ENCODE measurements around the gene CRISP2.

The CRISP2 gene

GRCh38 chr6:49713346-49713745 lies at the start of gene CRISP2:
Gene CRISP2, minus strand, starts transcription at chr6:49713543. Its CDS starts 4,347 bp downstream, at chr6:49709196.
- TF ChIP-seq, protein P1, sequence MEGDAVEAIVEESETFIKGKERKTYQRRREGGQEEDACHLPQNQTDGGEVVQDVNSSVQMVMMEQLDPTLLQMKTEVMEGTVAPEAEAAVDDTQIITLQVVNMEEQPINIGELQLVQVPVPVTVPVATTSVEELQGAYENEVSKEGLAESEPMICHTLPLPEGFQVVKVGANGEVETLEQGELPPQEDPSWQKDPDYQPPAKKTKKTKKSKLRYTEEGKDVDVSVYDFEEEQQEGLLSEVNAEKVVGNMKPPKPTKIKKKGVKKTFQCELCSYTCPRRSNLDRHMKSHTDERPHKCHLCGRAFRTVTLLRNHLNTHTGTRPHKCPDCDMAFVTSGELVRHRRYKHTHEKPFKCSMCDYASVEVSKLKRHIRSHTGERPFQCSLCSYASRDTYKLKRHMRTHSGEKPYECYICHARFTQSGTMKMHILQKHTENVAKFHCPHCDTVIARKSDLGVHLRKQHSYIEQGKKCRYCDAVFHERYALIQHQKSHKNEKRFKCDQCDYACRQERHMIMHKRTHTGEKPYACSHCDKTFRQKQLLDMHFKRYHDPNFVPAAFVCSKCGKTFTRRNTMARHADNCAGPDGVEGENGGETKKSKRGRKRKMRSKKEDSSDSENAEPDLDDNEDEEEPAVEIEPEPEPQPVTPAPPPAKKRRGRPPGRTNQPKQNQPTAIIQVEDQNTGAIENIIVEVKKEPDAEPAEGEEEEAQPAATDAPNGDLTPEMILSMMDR (IDR thresholded peaks at IDR 0.05; ENCODE audit: control extremely low read depth, extremely low read depth, low read depth, missing control alignments): no peak
- CTCF ChIA-PET: no interaction called here
- POLR2A ChIA-PET: no interaction called here
- no peak for DNase-seq (ENCODE audit: extremely low spot score)

DNA sequence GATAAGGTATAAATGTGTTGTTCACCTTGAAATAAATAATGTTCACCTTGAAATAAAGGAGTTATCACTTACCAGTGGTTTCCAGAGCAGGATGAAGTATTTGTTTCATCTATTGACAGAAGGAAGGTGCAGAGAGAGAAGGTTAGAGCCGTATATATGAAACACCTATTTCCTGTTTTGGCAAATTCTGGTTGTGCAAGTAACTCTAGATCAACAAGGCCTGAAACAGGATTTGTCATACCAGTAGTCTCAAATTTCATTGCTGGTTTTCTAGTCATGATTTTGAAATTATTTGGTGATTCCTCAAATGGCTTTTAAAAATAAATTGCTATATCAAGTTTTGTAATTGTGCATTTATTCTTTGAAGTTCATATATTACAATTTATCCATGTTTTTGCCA lies 30.9 kb upstream of the CRISP2 start, which contains the start of gene CRISP3:
CRISP3 (minus strand) TSS at position 130 of the 400 bp plus-strand sequence; CDS start at position 109, 21 bp downstream.
- DNase-seq (ENCODE audit: extremely low spot score): no peak
- CTCF ChIA-PET: interaction anchor here (1.2 kb wide), 1 partner anchor 11 kb away, joined by 3 read pairs; no protein-coding TSS in a partner anchor
- POLR2A ChIA-PET: no interaction called here
- TF ChIP-seq, protein P1 (IDR thresholded peaks at IDR 0.05; ENCODE audit: control extremely low read depth, extremely low read depth, low read depth, missing control alignments): no peak

DNA sequence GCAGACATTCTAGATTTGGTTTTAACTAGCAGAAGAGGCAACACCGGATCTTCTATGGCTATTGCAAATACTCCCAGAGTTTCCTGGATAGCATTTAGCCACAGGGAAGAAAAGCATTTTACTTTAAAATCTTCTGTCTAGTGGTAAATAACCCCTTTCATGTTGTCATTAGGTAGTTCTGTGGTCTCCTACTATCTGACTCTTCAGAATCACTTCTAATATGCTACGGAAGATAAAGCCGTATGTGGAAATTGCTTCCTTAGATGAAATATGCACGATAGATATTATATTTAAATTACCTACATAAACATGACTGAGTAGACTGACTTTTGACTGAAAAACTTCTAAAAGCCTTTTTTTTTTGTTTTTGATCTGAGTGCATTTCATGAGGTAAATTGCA lies 30.1 kb upstream of the CRISP2 start:
- no peak for DNase-seq (ENCODE audit: extremely low spot score)
- CTCF ChIA-PET: interaction anchor here (1.2 kb wide), 1 partner anchor 11 kb away, joined by 3 read pairs; no protein-coding TSS in a partner anchor
- POLR2A ChIA-PET: no interaction called here
- TF ChIP-seq, protein P1 (IDR thresholded peaks at IDR 0.05; ENCODE audit: control extremely low read depth, extremely low read depth, low read depth, missing control alignments): no peak

GRCh38 chr6:49739423-49739822 lies 26.1 kb upstream of the CRISP2 start:
- TF ChIP-seq, protein P1 (IDR thresholded peaks at IDR 0.05; ENCODE audit: control extremely low read depth, extremely low read depth, low read depth, missing control alignments): no peak
- CTCF ChIA-PET: interaction anchor here (0.8 kb wide), 1 partner anchor 17 kb away, joined by 3 read pairs; no protein-coding TSS in a partner anchor
- POLR2A ChIA-PET: no interaction called here
- no peak for DNase-seq (ENCODE audit: extremely low spot score)

DNA sequence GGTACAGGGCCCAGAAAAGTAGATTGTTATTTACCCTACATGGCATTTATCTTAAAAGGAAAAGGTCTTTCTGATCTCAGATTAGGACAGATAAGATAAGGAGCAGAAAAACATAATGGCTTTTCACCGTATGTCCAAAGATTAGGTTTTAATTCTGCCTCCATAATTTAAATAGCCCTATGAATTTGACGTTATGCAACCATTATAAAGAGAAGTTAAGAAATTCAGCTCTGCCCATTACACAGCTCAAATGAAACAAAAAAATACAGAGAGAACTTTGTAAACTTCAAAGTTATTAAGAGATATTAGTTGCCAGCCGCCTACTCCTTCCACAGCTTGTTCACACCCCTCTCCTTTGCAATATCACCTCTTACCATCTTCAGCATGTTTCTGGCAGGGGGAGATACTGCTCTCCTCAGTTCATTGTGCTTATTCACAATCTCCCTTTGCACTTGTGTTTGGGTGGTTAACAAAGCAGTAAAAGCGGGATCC lies 22.7 kb upstream of the CRISP2 start:
- CTCF ChIA-PET: no interaction called here
- TF ChIP-seq, protein P1 (IDR thresholded peaks at IDR 0.05; ENCODE audit: control extremely low read depth, extremely low read depth, low read depth, missing control alignments): no peak
- no peak for DNase-seq (ENCODE audit: extremely low spot score)
- POLR2A ChIA-PET: no interaction called here

GRCh38 chr6:49733680-49734079 lies 20.3 kb upstream of the CRISP2 start:
- ChIA-PET CTCF (interaction anchor here (1.0 kb wide), 1 partner anchor 12 kb away, joined by 3 read pairs; no protein-coding TSS in a partner anchor), POLR2A (no interaction called here)
- DNase-seq (ENCODE audit: extremely low spot score): no peak
- TF ChIP-seq, protein P1 (IDR thresholded peaks at IDR 0.05; ENCODE audit: control extremely low read depth, extremely low read depth, low read depth, missing control alignments): no peak

Measured in GM10248 (cell line).